CD14-positive monocyte (primary cell): ENCODE measurements around the gene ANO6. TPM values are rescaled to one million over a fixed set of nuclear protein-coding genes. Genes with fewer than 3 reads are reported as not detected.

ENCODE experiments used
- DNase-seq, 3 donors: peaks; one replicate each; pipeline ENCODE4 v3.0.0-alpha.2; 2011 to 2022
- H2AFZ ChIP-seq: 2 replicates; pipeline ENCODE4 v1.6.0; 2012; ENCODE audit warnings: mild to moderate bottlenecking, low read depth, low read length, inconsistent platforms; ENCODE audit not compliant: insufficient read depth, poor library complexity, severe bottlenecking
- H3K27ac ChIP-seq, 2 donors: 1 replicate in 1 of 2; 2 replicates in 1 of 2; pipeline ENCODE4 v1.5.1; 2012 to 2013; ENCODE audit warnings: low read length in 2 of 2, control low read depth in 1 of 2, inconsistent platforms in 1 of 2, low read depth in 1 of 2, mild to moderate bottlenecking in 1 of 2
- H3K27me3 ChIP-seq, 2 donors: one replicate each; pipeline versions ENCODE4 v1.6.0 to v1.6.1; 2011 to 2013; ENCODE audit warnings: low read length in 2 of 2; ENCODE audit not compliant: control insufficient read depth in 2 of 2, insufficient read depth in 2 of 2
- H3K36me3 ChIP-seq, 2 donors: replicated peaks in 1 of 2; 1 replicate in 1 of 2; 2 replicates in 1 of 2; pipeline versions ENCODE4 v1.5.1 to v1.6.1; 2012 to 2013; ENCODE audit warnings: low read length in 2 of 2, control low read depth in 1 of 2, inconsistent platforms in 1 of 2, mild to moderate bottlenecking in 1 of 2; ENCODE audit not compliant: insufficient read depth in 2 of 2, control insufficient read depth in 1 of 2
- H3K4me1 ChIP-seq, 2 donors: 1 replicate in 1 of 2; 2 replicates in 1 of 2; pipeline versions ENCODE4 v1.5.1 to v1.6.1; 2012 to 2013; ENCODE audit warnings: low read length in 2 of 2, control low read depth in 1 of 2, inconsistent platforms in 1 of 2, mild to moderate bottlenecking in 1 of 2, moderate library complexity in 1 of 2; ENCODE audit not compliant: insufficient read depth in 2 of 2, control insufficient read depth in 1 of 2
- H3K4me2 ChIP-seq: replicated peaks from 2 replicates; pipeline ENCODE3; 2012; ENCODE audit warnings: low read length, moderate library complexity, mild to moderate bottlenecking; ENCODE audit not compliant: poor library complexity, severe bottlenecking; ENCODE audit errors: extremely low read depth
- H3K4me3 ChIP-seq, 3 experiments: fragments of 200-600 bp in 1 of 3; sonication (generic) in 1 of 3; replicated peaks in 1 of 3; 1 replicate in 2 of 3; 2 replicates in 1 of 3; pipeline ENCODE4 v1.5.1; 2011 to 2013; ENCODE audit warnings: low read length in 3 of 3, mild to moderate bottlenecking in 3 of 3, control low read depth in 2 of 3, low read depth in 2 of 3, inconsistent platforms in 1 of 3, moderate library complexity in 1 of 3
- H3K79me2 ChIP-seq: 2 replicates; pipeline ENCODE4 v1.6.0; 2012; ENCODE audit warnings: mild to moderate bottlenecking, control low read depth, inconsistent platforms, low read length, moderate library complexity; ENCODE audit not compliant: insufficient read depth
- H3K9ac ChIP-seq: 2 replicates; pipeline ENCODE4 v1.6.0; 2017; ENCODE audit warnings: low read length, mild to moderate bottlenecking; ENCODE audit not compliant: insufficient read depth, poor library complexity, severe bottlenecking
- H3K9me3 ChIP-seq, 2 donors: replicated peaks in 1 of 2; 1 replicate in 1 of 2; 2 replicates in 1 of 2; pipeline versions ENCODE4 v1.5.1 to v1.6.1; 2012 to 2013; ENCODE audit warnings: low read length in 2 of 2, control low read depth in 1 of 2; ENCODE audit not compliant: control insufficient read depth in 1 of 2, insufficient read depth in 1 of 2
- H4K20me1 ChIP-seq: 2 replicates; pipeline ENCODE4 v1.6.0; 2012; ENCODE audit warnings: mild to moderate bottlenecking, low read length, control low read depth, moderate library complexity; ENCODE audit not compliant: insufficient read depth
- H3K27ac Mint-ChIP-seq, 7 donors: one replicate each; pipeline ENCODE4 v1.8.0; 2020; ENCODE audit warnings: mild to moderate bottlenecking in 7 of 7, mixed read lengths in 7 of 7, moderate library complexity in 6 of 7, inconsistent platforms in 2 of 7
- H3K27me3 Mint-ChIP-seq, 3 donors: one replicate each; pipeline ENCODE4 v1.8.0; 2021 to 2022; ENCODE audit warnings: low read depth in 3 of 3, mild to moderate bottlenecking in 3 of 3, mixed read lengths in 3 of 3, moderate library complexity in 3 of 3, inconsistent platforms in 1 of 3
- H3K36me3 Mint-ChIP-seq, 2 donors: one replicate each; pipeline ENCODE4 v1.8.0; 2020; ENCODE audit warnings: mixed read lengths in 2 of 2, inconsistent platforms in 1 of 2, mild to moderate bottlenecking in 1 of 2
- H3K4me1 Mint-ChIP-seq: one replicate; pipeline ENCODE4 v1.8.0; 2020; ENCODE audit warnings: mild to moderate bottlenecking, mixed read lengths
- H3K4me3 Mint-ChIP-seq, 2 donors: one replicate each; pipeline ENCODE4 v1.8.0; 2020; ENCODE audit warnings: mild to moderate bottlenecking in 2 of 2, mixed read lengths in 2 of 2, moderate library complexity in 1 of 2
- H3K9me3 Mint-ChIP-seq, 7 donors: one replicate each; pipeline ENCODE4 v1.8.0; 2020 to 2022; ENCODE audit warnings: mixed read lengths in 7 of 7, mild to moderate bottlenecking in 6 of 7, moderate library complexity in 6 of 7, inconsistent platforms in 2 of 7
- WGBS: methylation state at CpG from one replicate; pipeline ENCODE4 v1.1.5; 2013; ENCODE audit warnings: missing lambda C conversion rate; ENCODE audit not compliant: insufficient coverage; 5-methylcytosine and 5-hydroxymethylcytosine counted together
- intact Hi-C, 2 donors: fragments of 100-400 bp; cut with micrococcal nuclease; formaldehyde crosslinking; loops; one replicate each; pipeline versions ENCODE4 v1.15.0 to v1.15.1; 2023
- polyA plus RNA-seq, 3 donors: library from polyadenylated mRNA; depleted of rRNA in 1 of 3; unstranded in 2 of 3; stranded (reverse) in 1 of 3; fragments of 300-500 nt in 2 of 3; fragments of >200 nt in 1 of 3; fragmentation: Illumina TruSeq in 2 of 3; gene quantifications; 1 replicate in 2 of 3; 2 replicates in 1 of 3; pipeline ENCODE4 v1.2.3, GENCODE V29; 2012 to 2021
- TF ChIP-seq, protein P1 (sequence below): fragments of 200-600 bp; IDR thresholded peaks from one replicate; pipeline ENCODE4 v1.8.0; 2022; ENCODE audit warnings: antibody characterized with exemption, mild to moderate bottlenecking

The ANO6 gene
- polyA plus RNA-seq, 3 donors, result 20.2 to 48.7 (median 34.1) TPM

DNA sequence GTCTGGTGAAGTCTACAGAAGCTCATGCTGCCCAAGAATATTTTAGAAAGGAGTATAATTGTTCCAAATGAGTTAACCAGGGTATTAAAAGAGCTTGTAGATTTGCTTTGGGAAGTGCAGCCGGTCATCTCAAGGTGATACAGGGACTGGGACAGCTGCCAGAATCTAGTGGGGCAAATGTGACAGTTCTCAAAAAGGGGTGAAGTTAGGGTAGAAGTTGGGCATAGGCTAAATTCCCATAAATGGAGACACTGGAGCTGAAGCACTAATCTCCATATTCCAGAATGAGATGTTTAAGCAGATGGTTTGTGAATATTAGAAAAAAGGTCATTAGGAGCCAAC lies 94.7 kb downstream of the ANO6 start:
- Mint-ChIP-seq H3K27ac (no peak overlapping the region), H3K36me3 (peaks cover 24 to 27% of the 10 kb centered on the region in 2 donors), H3K27me3 (no peaks in the 10 kb centered on the region), H3K4me3 (no peak overlapping the region), H3K9me3 (peaks cover 3 to 9% (median 7%) of the 10 kb centered on the region in 7 donors), H3K4me1 (peaks cover 7% of the 10 kb centered on the region)
- whole genome bisulfite sequencing, result 63% methylated on average over 1 of the region's 1 CpG
- H3K27ac ChIP-seq, result no peak overlapping the region
- no peak overlapping the region for H2AFZ ChIP-seq
- H4K20me1 ChIP-seq, result peaks cover 43% of the 10 kb centered on the region
- H3K36me3 ChIP-seq, result peaks cover 16 to 50% of the 10 kb centered on the region in 2 donors
- peaks cover 0 to 7% of the 10 kb centered on the region in 2 donors for H3K4me1 ChIP-seq
- intact Hi-C loops, result no loop called here
- no peak overlapping the region for H3K4me3 ChIP-seq
- H3K27me3 ChIP-seq, result no peaks in the 10 kb centered on the region
- no peak overlapping the region for H3K9ac ChIP-seq
- H3K79me2 ChIP-seq, result peaks cover 7% of the 10 kb centered on the region
- H3K9me3 ChIP-seq, result peaks cover 5 to 7% of the 10 kb centered on the region in 2 donors
- no peak overlapping the region for H3K4me2 ChIP-seq
- no peak for DNase-seq
- TF ChIP-seq, protein P1, sequence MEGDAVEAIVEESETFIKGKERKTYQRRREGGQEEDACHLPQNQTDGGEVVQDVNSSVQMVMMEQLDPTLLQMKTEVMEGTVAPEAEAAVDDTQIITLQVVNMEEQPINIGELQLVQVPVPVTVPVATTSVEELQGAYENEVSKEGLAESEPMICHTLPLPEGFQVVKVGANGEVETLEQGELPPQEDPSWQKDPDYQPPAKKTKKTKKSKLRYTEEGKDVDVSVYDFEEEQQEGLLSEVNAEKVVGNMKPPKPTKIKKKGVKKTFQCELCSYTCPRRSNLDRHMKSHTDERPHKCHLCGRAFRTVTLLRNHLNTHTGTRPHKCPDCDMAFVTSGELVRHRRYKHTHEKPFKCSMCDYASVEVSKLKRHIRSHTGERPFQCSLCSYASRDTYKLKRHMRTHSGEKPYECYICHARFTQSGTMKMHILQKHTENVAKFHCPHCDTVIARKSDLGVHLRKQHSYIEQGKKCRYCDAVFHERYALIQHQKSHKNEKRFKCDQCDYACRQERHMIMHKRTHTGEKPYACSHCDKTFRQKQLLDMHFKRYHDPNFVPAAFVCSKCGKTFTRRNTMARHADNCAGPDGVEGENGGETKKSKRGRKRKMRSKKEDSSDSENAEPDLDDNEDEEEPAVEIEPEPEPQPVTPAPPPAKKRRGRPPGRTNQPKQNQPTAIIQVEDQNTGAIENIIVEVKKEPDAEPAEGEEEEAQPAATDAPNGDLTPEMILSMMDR, result no peak

DNA sequence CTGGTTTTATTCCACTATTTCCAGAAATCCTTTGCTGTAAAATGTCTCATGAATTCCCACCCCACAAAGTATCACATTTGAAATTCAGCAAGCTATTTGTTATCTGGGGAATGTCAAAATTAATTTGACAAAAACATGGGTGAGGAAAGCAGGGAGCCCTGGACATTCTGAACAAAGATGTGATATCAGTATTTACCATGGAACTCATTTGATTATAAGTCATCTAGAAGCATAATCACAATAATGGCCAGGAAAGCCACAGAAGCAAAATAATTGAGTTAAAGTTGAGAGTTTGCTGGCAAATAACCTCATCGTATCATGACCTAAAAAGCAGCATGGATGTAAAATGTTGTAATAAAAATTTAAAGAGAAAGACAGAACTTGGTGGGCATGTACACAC lies 96.1 kb downstream of the ANO6 start:
- peaks cover 5 to 14% (median 11%) of the 10 kb centered on the region in 7 donors for H3K9me3 Mint-ChIP-seq
- no peak overlapping the region for H3K27ac Mint-ChIP-seq

More for the DNA sequence above, 96.1 kb downstream of the ANO6 start:
- Histone ChIP-seq H3K4me2 (no peak overlapping the region), H4K20me1 (peaks cover 38% of the 10 kb centered on the region), H3K27me3 (no peaks in the 10 kb centered on the region), H3K36me3 (peaks cover 26 to 48% of the 10 kb centered on the region in 2 donors), H3K4me1 (peaks cover 0 to 7% of the 10 kb centered on the region in 2 donors), H3K9me3 (peaks cover 5 to 9% of the 10 kb centered on the region in 2 donors), H3K79me2 (peaks cover 13% of the 10 kb centered on the region), H2AFZ (no peak overlapping the region), H3K9ac (no peak overlapping the region), H3K4me3 (no peak overlapping the region), H3K27ac (no peak overlapping the region)
- H3K4me1 Mint-ChIP-seq, result peaks cover 7% of the 10 kb centered on the region
- intact Hi-C loops, result no loop called here
- 100% methylated on average over 1 of the region's 1 CpG for WGBS
- H3K4me3 Mint-ChIP-seq, result no peak overlapping the region
- H3K27me3 Mint-ChIP-seq, result no peaks in the 10 kb centered on the region
- TF ChIP-seq, protein P1, result no peak
- peaks cover 27 to 31% of the 10 kb centered on the region in 2 donors for H3K36me3 Mint-ChIP-seq
- no peak for DNase-seq
